H7 (cell line): ENCODE measurements around the gene CLTCL1. TPM values are rescaled to one million over a fixed set of nuclear protein-coding genes. Genes with fewer than 3 reads are reported as not detected.

ENCODE experiments used
- DNase-seq: peaks from one replicate; pipeline ENCODE4 v3.0.0; 2012
- H3K27me3 ChIP-seq: 2 replicates; pipeline ENCODE4 v1.6.0; 2011; ENCODE audit warnings: mild to moderate bottlenecking, low read length; ENCODE audit not compliant: control insufficient read depth, insufficient read depth
- H3K36me3 ChIP-seq: replicated peaks from 2 replicates; pipeline ENCODE4 v1.5.1; 2011; ENCODE audit warnings: low read length; ENCODE audit not compliant: control insufficient read depth, insufficient read depth
- H3K4me3 ChIP-seq: 2 replicates; pipeline ENCODE4 v1.5.1; 2011; ENCODE audit warnings: low read depth, mild to moderate bottlenecking, control low read depth, low read length, moderate library complexity; ENCODE audit not compliant: insufficient read depth
- total RNA-seq: library from RNA; depleted of rRNA; stranded (reverse); fragments of >200 nt; shearing (Covaris generic); gene quantifications from 2 replicates; pipeline ENCODE4 v1.2.3, GENCODE V29; 2014

CLTCL1 gene
- total RNA-seq, 1 experiment from 2014 or later = 10.3 TPM

GRCh38 chr22:19225560-19225959 lies 66.0 kb downstream of the CLTCL1 start:
- H3K4me3 ChIP-seq = no peak overlapping the region
- no peaks in the 10 kb centered on the region for H3K27me3 ChIP-seq
- peaks cover 16% of the 10 kb centered on the region for H3K36me3 ChIP-seq
- DNase-seq = no peak

GRCh38 chr22:19224985-19225384 lies 66.5 kb downstream of the CLTCL1 start:
- Histone ChIP-seq H3K4me3 (no peak overlapping the region), H3K27me3 (no peaks in the 10 kb centered on the region), H3K36me3 (peaks cover 16% of the 10 kb centered on the region)
- DNase-seq = no peak

GRCh38 chr22:19224557-19224956 lies 67.0 kb downstream of the CLTCL1 start:
- Histone ChIP-seq H3K4me3 (no peak overlapping the region), H3K27me3 (no peaks in the 10 kb centered on the region), H3K36me3 (peaks cover 15% of the 10 kb centered on the region)
- no peak for DNase-seq

- H3K36me3 ChIP-seq = peaks cover 14% of the 10 kb centered on the region
- H3K4me3 ChIP-seq = no peak overlapping the region
- DNase-seq = no peak
- H3K27me3 ChIP-seq = no peaks in the 10 kb centered on the region
Measured at GRCh38 chr22:19223617-19224016, 67.9 kb downstream of the CLTCL1 start.

GRCh38 chr22:19223110-19223509 lies 68.4 kb downstream of the CLTCL1 start:
- H3K27me3 ChIP-seq = no peaks in the 10 kb centered on the region
- H3K36me3 ChIP-seq = peaks cover 14% of the 10 kb centered on the region
- DNase-seq = no peak
- H3K4me3 ChIP-seq = no peak overlapping the region

GRCh38 chr22:19222242-19223005 lies 69.1 kb downstream of the CLTCL1 start:
- DNase-seq = no peak
- H3K36me3 ChIP-seq = peaks cover 12% of the 10 kb centered on the region
- H3K4me3 ChIP-seq = no peak overlapping the region
- no peaks in the 10 kb centered on the region for H3K27me3 ChIP-seq

GRCh38 chr22:19220867-19221266 lies 70.7 kb downstream of the CLTCL1 start:
- H3K27me3 ChIP-seq = no peaks in the 10 kb centered on the region
- peaks cover 12% of the 10 kb centered on the region for H3K36me3 ChIP-seq
- H3K4me3 ChIP-seq = no peak overlapping the region
- DNase-seq = no peak

- H3K4me3 ChIP-seq = no peak overlapping the region
- H3K27me3 ChIP-seq = no peaks in the 10 kb centered on the region
- no peak for DNase-seq
- H3K36me3 ChIP-seq = peaks cover 10% of the 10 kb centered on the region
Measured at GRCh38 chr22:19218541-19219233, 72.8 kb downstream of the CLTCL1 start.

- H3K4me3 ChIP-seq = no peak overlapping the region
- H3K36me3 ChIP-seq = peaks cover 4% of the 10 kb centered on the region
- DNase-seq = no peak
- H3K27me3 ChIP-seq = no peaks in the 10 kb centered on the region
Measured at GRCh38 chr22:19216579-19216978, 74.9 kb downstream of the CLTCL1 start.

GRCh38 chr22:19215360-19215759 lies 76.2 kb downstream of the CLTCL1 start:
- no peak for DNase-seq
- no peaks in the 10 kb centered on the region; the same call in none of the 2 replicates for H3K36me3 ChIP-seq
- H3K27me3 ChIP-seq = no peaks in the 10 kb centered on the region
- H3K4me3 ChIP-seq = no peak overlapping the region

- peak; percentile 64 for DNase-seq
- H3K4me3 ChIP-seq = no peak overlapping the region
Measured at GRCh38 chr22:19214078-19214473, 77.4 kb downstream of the CLTCL1 start.

GRCh38 chr22:19213442-19214077 lies 78.0 kb downstream of the CLTCL1 start:
- peak; percentile 70 for DNase-seq

More at GRCh38 chr22:19214078-19214473, 77.4 kb downstream of the CLTCL1 start:
- H3K27me3 ChIP-seq = no peaks in the 10 kb centered on the region
- peaks cover 3% of the 10 kb centered on the region for H3K36me3 ChIP-seq

GRCh38 chr22:19213001-19213400 lies 78.5 kb downstream of the CLTCL1 start:
- H3K27me3 ChIP-seq = no peaks in the 10 kb centered on the region
- H3K4me3 ChIP-seq = no peak overlapping the region
- DNase-seq = no peak
- peaks cover 9% of the 10 kb centered on the region for H3K36me3 ChIP-seq

More at GRCh38 chr22:19213442-19214077, 78.0 kb downstream of the CLTCL1 start:
- peaks cover 7% of the 10 kb centered on the region for H3K36me3 ChIP-seq
- H3K4me3 ChIP-seq = no peak overlapping the region
- H3K27me3 ChIP-seq = no peaks in the 10 kb centered on the region

- no peaks in the 10 kb centered on the region for H3K27me3 ChIP-seq
- peaks cover 9% of the 10 kb centered on the region for H3K36me3 ChIP-seq
- DNase-seq = no peak
- H3K4me3 ChIP-seq = no peak overlapping the region
Measured at GRCh38 chr22:19212302-19212870, 79.1 kb downstream of the CLTCL1 start.
